ENCODE measurements around the gene ZNF219. TPM values are rescaled to one million over a fixed set of nuclear protein-coding genes. Genes with fewer than 3 reads are reported as not detected.

ZNF219 gene
- 3.0 and 4.5 TPM in 2 replicates for polyA plus RNA-seq

GRCh38 chr14:21098076-21098891 is at the start of gene ZNF219:
ZNF219 (minus strand) TSS chr14:21098655; CDS start chr14:21093591, 5,064 bp downstream.

GRCh38 chr14:21100931-21101330 is 2.5 kb upstream of the ZNF219 start, which contains the start of gene TMEM253:
TMEM253 (plus strand) TSS chr14:21101066; CDS start chr14:21101344, 278 bp downstream.

GRCh38 chr14:21070083-21070609 is 28.3 kb downstream of the ZNF219 start, which contains the start of gene ARHGEF40:
ARHGEF40 (plus strand) TSS chr14:21070304; CDS start chr14:21070397, 93 bp downstream.

GRCh38 chr14:21057803-21058675 is 40.4 kb downstream of the ZNF219 start, which contains the start of gene RNASE8:
RNASE8 (plus strand) TSS chr14:21057822; CDS start chr14:21057893, 71 bp downstream.

GRCh38 chr14:21041676-21042433 is 56.6 kb downstream of the ZNF219 start, which contains the start of gene RNASE7:
RNASE7 (plus strand) TSS chr14:21042362; CDS start chr14:21042993, 631 bp downstream.

Other genes starting within 250 kb of the ZNF219 start
- 2.3 TPM in 1 of 2 replicates, not detected in the other for gene RNASE3, start 207.3 kb downstream of the ZNF219 start, polyA plus RNA-seq
- not detected in 2 replicates for gene RNASE2, start 143.2 kb downstream of the ZNF219 start, polyA plus RNA-seq
- gene METTL17, start 108.7 kb downstream of the ZNF219 start, polyA plus RNA-seq, result 31.3 and 34.6 TPM in 2 replicates
- not detected in 2 replicates for gene SLC39A2, start 99.4 kb downstream of the ZNF219 start, polyA plus RNA-seq
- gene NDRG2, start 73.6 kb downstream of the ZNF219 start, polyA plus RNA-seq, result 35.9 and 44.4 TPM in 2 replicates
- gene TPPP2, start 68.4 kb downstream of the ZNF219 start, polyA plus RNA-seq, result not detected in 2 replicates
- gene RNASE13, start 63.8 kb downstream of the ZNF219 start, polyA plus RNA-seq, result not detected in 2 replicates
- gene RNASE7, start 56.3 kb downstream of the ZNF219 start, polyA plus RNA-seq, result not detected in 2 replicates
- gene RNASE8, start 40.8 kb downstream of the ZNF219 start, polyA plus RNA-seq, result not detected in 2 replicates
- 4.0 and 6.3 TPM in 2 replicates for gene ARHGEF40, start 28.4 kb downstream of the ZNF219 start, polyA plus RNA-seq
- gene TMEM253, start 2.4 kb upstream of the ZNF219 start, polyA plus RNA-seq, result 4.4 and 6.9 TPM in 2 replicates
- not detected in 2 replicates for gene OR5AU1, start 57.4 kb upstream of the ZNF219 start, polyA plus RNA-seq
- gene HNRNPC, start 170.8 kb upstream of the ZNF219 start, polyA plus RNA-seq, result 281 and 301 TPM in 2 replicates
- gene RPGRIP1, start 181.4 kb upstream of the ZNF219 start, polyA plus RNA-seq, result 0.74 and 6.9 TPM in 2 replicates

All from Purkinje cell (primary cell).